ENCODE data around the gene RHBG.

The RHBG gene

DNA sequence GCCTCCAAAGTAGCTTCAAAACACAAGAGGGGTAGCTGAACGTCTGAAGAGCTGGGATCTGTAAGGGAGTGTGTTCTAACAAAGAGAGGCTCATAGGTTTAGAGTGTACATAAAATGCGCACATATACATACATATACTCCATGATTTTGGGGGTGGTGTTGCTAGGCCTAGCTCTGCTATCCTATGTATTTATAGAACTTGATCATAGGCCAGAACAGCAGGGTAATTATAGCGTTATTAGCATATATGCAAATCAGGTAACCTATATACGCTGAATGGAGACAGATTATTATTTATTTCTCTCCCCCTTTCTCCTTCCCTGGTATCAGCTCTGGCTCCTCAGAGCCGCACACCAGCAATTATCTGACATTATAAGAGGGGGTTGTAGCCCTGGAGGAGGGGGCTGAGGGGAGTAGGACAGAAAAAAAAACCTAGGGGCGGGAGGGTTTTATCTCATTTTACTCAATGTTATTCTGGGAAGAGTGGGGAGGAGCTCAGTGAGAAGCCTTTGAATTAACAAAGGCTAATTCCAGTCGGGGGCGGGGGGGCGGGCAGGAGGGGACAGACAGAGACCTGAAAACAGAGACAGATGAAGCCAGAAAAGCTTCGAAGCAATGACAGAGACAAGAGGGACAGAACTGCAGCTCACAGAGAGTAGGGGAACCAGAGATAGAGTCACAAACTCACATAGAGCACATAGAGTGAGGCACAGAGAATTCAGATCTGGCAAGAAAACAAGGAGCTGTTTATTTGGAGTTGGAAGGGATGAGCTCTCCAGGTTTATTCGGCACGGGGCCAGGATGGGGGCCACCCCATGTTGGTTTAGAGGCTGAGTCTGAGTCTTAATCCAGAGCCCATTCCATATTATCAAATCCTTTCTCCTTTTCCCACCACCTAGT is 63.0 kb downstream of the RHBG start:
- Histone ChIP-seq H3K27me3 (ENCODE audit: control insufficient read depth, insufficient read depth, low read length) (peaks cover 100% of the 10 kb centered on the region), H3K27ac (ENCODE audit: low read length) (no peak overlapping the region), H3K4me3 (ENCODE audit: low read length) (peak overlapping the region; percentile 38), H3K4me1 (ENCODE audit: control insufficient read depth, low read depth, low read length) (peaks cover 37% of the 10 kb centered on the region), H3K9ac (ENCODE audit: low read length) (no peak overlapping the region), H3K36me3 (ENCODE audit: control insufficient read depth, low read depth, low read length) (no peaks in the 10 kb centered on the region), H3K9me3 (ENCODE audit: control insufficient read depth, low read depth, low read length) (no peaks in the 10 kb centered on the region)

DNA sequence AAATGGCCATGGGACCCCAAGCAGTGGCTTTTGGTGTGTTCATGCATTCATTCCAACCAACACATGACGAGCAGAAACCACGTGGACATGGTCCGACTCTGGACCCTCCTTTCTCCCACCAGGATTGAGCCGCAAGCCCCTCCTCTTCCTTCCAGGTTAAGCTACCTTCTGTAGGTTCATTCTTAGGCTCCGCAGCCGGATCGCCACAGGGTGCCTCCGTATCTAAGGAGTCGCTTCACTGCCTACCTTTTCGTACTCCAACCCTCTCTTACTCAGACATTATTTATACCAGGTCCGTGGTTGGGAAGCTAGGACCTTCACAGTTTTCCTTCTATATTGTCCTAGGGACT is 63.6 kb downstream of the RHBG start:
- Histone ChIP-seq H3K4me1 (ENCODE audit: control insufficient read depth, low read depth, low read length) (peaks cover 41% of the 10 kb centered on the region), H3K36me3 (ENCODE audit: control insufficient read depth, low read depth, low read length) (no peaks in the 10 kb centered on the region), H3K27me3 (ENCODE audit: control insufficient read depth, insufficient read depth, low read length) (peaks cover 100% of the 10 kb centered on the region)

DNA sequence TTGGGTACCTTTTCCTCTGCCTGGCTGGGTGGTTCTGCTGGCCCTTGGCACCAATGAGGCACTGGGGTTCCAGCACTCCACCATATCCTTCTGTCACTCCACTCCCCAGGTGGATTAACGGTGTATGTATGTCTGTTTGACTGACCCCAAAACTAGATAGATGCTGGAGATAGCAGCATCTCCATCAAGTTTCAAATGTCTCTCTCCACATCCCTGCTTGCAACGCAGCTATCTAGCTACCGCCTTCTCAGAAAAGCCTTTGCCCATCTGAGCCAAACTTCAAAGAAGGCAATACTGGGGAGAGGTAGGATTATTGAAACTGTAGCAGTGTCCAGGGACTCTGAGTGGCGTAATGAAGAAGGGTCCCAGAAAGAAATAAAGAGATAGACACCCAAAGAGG is 64.0 kb downstream of the RHBG start:
- no peak overlapping the region for H3K27ac ChIP-seq (ENCODE audit: low read length)
- peaks cover 100% of the 10 kb centered on the region for H3K27me3 ChIP-seq (ENCODE audit: control insufficient read depth, insufficient read depth, low read length)
- H3K4me3 ChIP-seq (ENCODE audit: low read length) = no peak overlapping the region
- H3K36me3 ChIP-seq (ENCODE audit: control insufficient read depth, low read depth, low read length) = no peaks in the 10 kb centered on the region
- H3K4me1 ChIP-seq (ENCODE audit: control insufficient read depth, low read depth, low read length) = peaks cover 41% of the 10 kb centered on the region
- H3K9me3 ChIP-seq (ENCODE audit: control insufficient read depth, low read depth, low read length) = no peaks in the 10 kb centered on the region
- no peak overlapping the region for H3K9ac ChIP-seq (ENCODE audit: low read length)

More for the DNA sequence above, 63.6 kb downstream of the RHBG start:
- Histone ChIP-seq H3K4me3 (ENCODE audit: low read length) (peak overlapping the region; percentile 38), H3K27ac (ENCODE audit: low read length) (no peak overlapping the region), H3K9ac (ENCODE audit: low read length) (no peak overlapping the region), H3K9me3 (ENCODE audit: control insufficient read depth, low read depth, low read length) (no peaks in the 10 kb centered on the region)

DNA sequence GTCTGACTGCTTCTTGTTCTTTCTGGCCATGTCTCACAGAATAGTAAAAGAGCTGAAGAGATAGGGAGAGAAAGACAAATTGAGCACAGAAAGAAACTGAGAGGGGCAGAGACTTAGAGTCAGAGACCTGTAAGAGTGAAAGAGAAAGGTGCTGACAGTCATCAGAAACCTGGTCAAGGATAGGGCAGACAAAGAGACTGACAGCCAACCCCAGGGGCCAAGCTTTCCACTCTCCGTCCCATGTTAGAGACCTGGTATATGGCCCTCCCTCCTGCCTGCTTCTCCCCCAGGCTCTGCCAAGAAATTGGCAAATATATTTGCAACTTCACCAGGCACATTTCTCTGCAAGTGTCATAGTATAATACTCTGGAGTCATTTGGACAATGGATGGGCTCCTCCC is 64.6 kb downstream of the RHBG start:
- Histone ChIP-seq H3K4me3 (ENCODE audit: low read length) (no peak overlapping the region), H3K27me3 (ENCODE audit: control insufficient read depth, insufficient read depth, low read length) (peaks cover 100% of the 10 kb centered on the region), H3K27ac (ENCODE audit: low read length) (no peak overlapping the region), H3K9me3 (ENCODE audit: control insufficient read depth, low read depth, low read length) (no peaks in the 10 kb centered on the region), H3K9ac (ENCODE audit: low read length) (no peak overlapping the region), H3K4me1 (ENCODE audit: control insufficient read depth, low read depth, low read length) (peaks cover 42% of the 10 kb centered on the region), H3K36me3 (ENCODE audit: control insufficient read depth, low read depth, low read length) (no peaks in the 10 kb centered on the region)

Measured in iPS-18a (cell line).